Activated T-helper 1 cell treated with anti-CD3 and anti-CD28 coated beads, Interleukin-12 subunit alpha, Interleukin-12 subunit beta, Interleukin-2, Interleukin-4 antibody, amounts not matched to agents 30 ng/mL and 10 ng/mL and 1 ng/mL, durations not matched to agents 14 hours and 24 hours and 36 hours (primary cell): Measurements from ENCODE around the gene CACNA2D1. TPM values are rescaled to one million over a fixed set of nuclear protein-coding genes. Genes with fewer than 3 reads are reported as not detected.

ENCODE experiments used
- DNase-seq: peaks from one replicate; pipeline ENCODE4 v3.0.0; 2021; ENCODE audit warnings: low spot score
- H3K27ac Mint-ChIP-seq: one replicate; pipeline ENCODE4 v1.8.0; 2021; ENCODE audit warnings: mild to moderate bottlenecking, mixed read lengths
- H3K27me3 Mint-ChIP-seq: one replicate; pipeline ENCODE4 v1.8.0; 2022; ENCODE audit warnings: mild to moderate bottlenecking, moderate library complexity, mixed read lengths; ENCODE audit not compliant: insufficient read depth
- H3K36me3 Mint-ChIP-seq: one replicate; pipeline ENCODE4 v1.8.0; 2021; ENCODE audit warnings: low read depth, mixed read lengths
- H3K4me1 Mint-ChIP-seq: one replicate; pipeline ENCODE4 v1.8.0; 2021; ENCODE audit warnings: low read depth, mixed read lengths
- H3K4me3 Mint-ChIP-seq: one replicate; pipeline ENCODE4 v1.8.0; 2021; ENCODE audit warnings: mild to moderate bottlenecking, moderate library complexity, mixed read lengths
- H3K9me3 Mint-ChIP-seq: one replicate; pipeline ENCODE4 v1.8.0; 2021; ENCODE audit warnings: mixed read lengths
- intact Hi-C: fragments of 100-400 bp; cut with micrococcal nuclease; formaldehyde crosslinking; loops from one replicate; pipeline ENCODE4 v1.15.1; 2024
- total RNA-seq: library from RNA; stranded (reverse); gene quantifications from 2 replicates; pipeline ENCODE4 v1.2.3, GENCODE V29; 2022

Gene CACNA2D1
- total RNA-seq, 1 donor from 2014 or later, result not detected

GRCh38 chr7:81908220-81908619 is 535.4 kb downstream of the CACNA2D1 start:
- Mint-ChIP-seq H3K4me1 (no peaks in the 10 kb centered on the region), H3K4me3 (no peak overlapping the region)

GRCh38 chr7:81903115-81903514 is 540.5 kb downstream of the CACNA2D1 start:
- H3K9me3 Mint-ChIP-seq, result no peaks in the 10 kb centered on the region
- H3K4me3 Mint-ChIP-seq, result no peak overlapping the region
- no peaks in the 10 kb centered on the region for H3K4me1 Mint-ChIP-seq
- DNase-seq, result no peak
- no peak overlapping the region for H3K27ac Mint-ChIP-seq
- H3K27me3 Mint-ChIP-seq, result no peaks in the 10 kb centered on the region
- intact Hi-C loops, result no loop called here
- H3K36me3 Mint-ChIP-seq, result no peaks in the 10 kb centered on the region

More at GRCh38 chr7:81908220-81908619, 535.4 kb downstream of the CACNA2D1 start:
- intact Hi-C loops, result no loop called here
- H3K27ac Mint-ChIP-seq, result no peak overlapping the region
- DNase-seq, result no peak
- H3K9me3 Mint-ChIP-seq, result peaks cover under 1% of the 10 kb centered on the region
- H3K27me3 Mint-ChIP-seq, result no peaks in the 10 kb centered on the region
- H3K36me3 Mint-ChIP-seq, result no peaks in the 10 kb centered on the region

- Mint-ChIP-seq H3K27me3 (no peaks in the 10 kb centered on the region), H3K4me3 (no peak overlapping the region), H3K9me3 (no peaks in the 10 kb centered on the region), H3K4me1 (no peaks in the 10 kb centered on the region), H3K36me3 (no peaks in the 10 kb centered on the region), H3K27ac (no peak overlapping the region)
- no peak for DNase-seq
- intact Hi-C loops, result no loop called here
These were observed 541.0 kb downstream of the CACNA2D1 start for GRCh38 chr7:81902536-81902935.
